GM18867 (cell line): Measurements from ENCODE around the gene SPINT2.

ENCODE experiments used
- ATAC-seq: cut with Tn5 transposase; IDR thresholded peaks from one replicate; pipeline ENCODE4 v1.9.1; 2021; ENCODE audit warnings: mild to moderate bottlenecking, moderate library complexity; ENCODE audit not compliant: unreplicated experiment

Gene SPINT2

GRCh38 chr19:38266981-38267597 is 2.7 kb downstream of the SPINT2 start:
- no peak for ATAC-seq

- no peak for ATAC-seq
Observed at GRCh38 chr19:38267761-38268483, 3.5 kb downstream of the SPINT2 start.

GRCh38 chr19:38268539-38268938 is 4.2 kb downstream of the SPINT2 start:
- ATAC-seq, result no peak

GRCh38 chr19:38270587-38271167 is 6.3 kb downstream of the SPINT2 start:
- no peak for ATAC-seq

GRCh38 chr19:38273499-38273898 is 9.1 kb downstream of the SPINT2 start:
- no peak for ATAC-seq

- no peak for ATAC-seq
Observed at GRCh38 chr19:38274739-38275138, 10.4 kb downstream of the SPINT2 start.

- no peak for ATAC-seq
Observed at GRCh38 chr19:38276942-38277517, 12.7 kb downstream of the SPINT2 start.

GRCh38 chr19:38277549-38277948 is 13.2 kb downstream of the SPINT2 start:
- no peak for ATAC-seq

- no peak for ATAC-seq
Observed at GRCh38 chr19:38277969-38278680, 13.8 kb downstream of the SPINT2 start.

- no peak for ATAC-seq
Observed at GRCh38 chr19:38278751-38279150, 14.4 kb downstream of the SPINT2 start.

GRCh38 chr19:38280030-38280921 is 15.9 kb downstream of the SPINT2 start:
- ATAC-seq, result no peak

- no peak for ATAC-seq
Observed at GRCh38 chr19:38281811-38282566, 17.6 kb downstream of the SPINT2 start.

- no peak for ATAC-seq
Observed at GRCh38 chr19:38283271-38283670, 18.9 kb downstream of the SPINT2 start.

GRCh38 chr19:38284422-38284821 is 20.0 kb downstream of the SPINT2 start:
- ATAC-seq, result no peak

- no peak for ATAC-seq
Observed at GRCh38 chr19:38285567-38285966, 21.2 kb downstream of the SPINT2 start.

GRCh38 chr19:38287604-38288003 is 23.2 kb downstream of the SPINT2 start:
- no peak for ATAC-seq

GRCh38 chr19:38288123-38288855 is 23.9 kb downstream of the SPINT2 start:
- ATAC-seq, result no peak

GRCh38 chr19:38289955-38290354 is 25.6 kb downstream of the SPINT2 start:
- ATAC-seq, result no peak

- no peak for ATAC-seq
Observed at GRCh38 chr19:38290631-38291147, 26.3 kb downstream of the SPINT2 start.
